Measurements from ENCODE around the gene SGTA.
A peak's percentile ranks its signal among the peaks of the same experiment; 100 is the strongest.

Gene SGTA

DNA sequence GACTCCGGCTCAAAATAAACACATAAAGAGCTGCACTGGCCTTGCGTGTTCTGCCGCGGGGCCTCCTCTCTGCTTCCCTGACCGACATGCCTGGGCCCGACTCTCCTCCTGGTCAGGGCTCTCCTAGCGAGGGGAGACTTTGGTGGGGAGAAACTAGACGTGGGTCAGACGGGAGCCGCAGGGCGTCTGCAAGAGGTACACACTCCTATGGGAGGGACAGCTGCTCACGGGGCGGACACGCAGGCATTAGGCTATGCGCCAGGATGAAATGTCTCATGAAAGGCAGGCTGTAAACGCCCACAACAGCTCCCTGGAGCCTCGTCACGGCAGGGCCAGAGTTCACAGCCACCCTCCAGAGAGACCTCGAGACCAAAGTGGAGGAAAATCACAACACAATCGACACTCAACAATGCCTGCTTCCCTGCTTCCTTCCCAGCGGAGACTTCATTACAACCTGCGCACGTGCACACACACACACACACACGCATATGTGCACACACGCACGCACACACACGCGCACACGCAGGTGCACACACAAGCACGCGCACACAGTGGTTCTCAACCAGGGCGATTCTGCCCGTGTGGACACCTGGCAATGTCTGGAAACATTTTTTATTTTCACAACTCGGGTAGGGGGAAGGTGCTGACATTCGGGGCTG, 49.0 kb downstream of the SGTA start:
- Histone ChIP-seq H3K27ac (replicated peaks) (no peak overlapping the region), H3K27me3 (ENCODE audit: insufficient read depth, poor library complexity, severe bottlenecking) (no peaks in the 10 kb centered on the region), H3K4me3 (replicated peaks; ENCODE audit: insufficient read depth, low read length) (no peak overlapping the region)
- TF ChIP-seq, protein P1, sequence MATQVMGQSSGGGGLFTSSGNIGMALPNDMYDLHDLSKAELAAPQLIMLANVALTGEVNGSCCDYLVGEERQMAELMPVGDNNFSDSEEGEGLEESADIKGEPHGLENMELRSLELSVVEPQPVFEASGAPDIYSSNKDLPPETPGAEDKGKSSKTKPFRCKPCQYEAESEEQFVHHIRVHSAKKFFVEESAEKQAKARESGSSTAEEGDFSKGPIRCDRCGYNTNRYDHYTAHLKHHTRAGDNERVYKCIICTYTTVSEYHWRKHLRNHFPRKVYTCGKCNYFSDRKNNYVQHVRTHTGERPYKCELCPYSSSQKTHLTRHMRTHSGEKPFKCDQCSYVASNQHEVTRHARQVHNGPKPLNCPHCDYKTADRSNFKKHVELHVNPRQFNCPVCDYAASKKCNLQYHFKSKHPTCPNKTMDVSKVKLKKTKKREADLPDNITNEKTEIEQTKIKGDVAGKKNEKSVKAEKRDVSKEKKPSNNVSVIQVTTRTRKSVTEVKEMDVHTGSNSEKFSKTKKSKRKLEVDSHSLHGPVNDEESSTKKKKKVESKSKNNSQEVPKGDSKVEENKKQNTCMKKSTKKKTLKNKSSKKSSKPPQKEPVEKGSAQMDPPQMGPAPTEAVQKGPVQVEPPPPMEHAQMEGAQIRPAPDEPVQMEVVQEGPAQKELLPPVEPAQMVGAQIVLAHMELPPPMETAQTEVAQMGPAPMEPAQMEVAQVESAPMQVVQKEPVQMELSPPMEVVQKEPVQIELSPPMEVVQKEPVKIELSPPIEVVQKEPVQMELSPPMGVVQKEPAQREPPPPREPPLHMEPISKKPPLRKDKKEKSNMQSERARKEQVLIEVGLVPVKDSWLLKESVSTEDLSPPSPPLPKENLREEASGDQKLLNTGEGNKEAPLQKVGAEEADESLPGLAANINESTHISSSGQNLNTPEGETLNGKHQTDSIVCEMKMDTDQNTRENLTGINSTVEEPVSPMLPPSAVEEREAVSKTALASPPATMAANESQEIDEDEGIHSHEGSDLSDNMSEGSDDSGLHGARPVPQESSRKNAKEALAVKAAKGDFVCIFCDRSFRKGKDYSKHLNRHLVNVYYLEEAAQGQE (IDR thresholded peaks at IDR 0.05; ENCODE audit: insufficient replicate concordance, low read depth): no peak
- TF ChIP-seq POLR2AphosphoS5 (IDR thresholded peaks at IDR 0.05; ENCODE audit: low read depth) (peak; percentile 30; the same call in 1 of the 2 replicates), SPI1 (IDR thresholded peaks at IDR 0.05; ENCODE audit: borderline replicate concordance, low read depth) (no peak), GABPA (IDR thresholded peaks at IDR 0.05; ENCODE audit: low read depth) (no peak)
- no peak for DNase-seq (ENCODE audit: low read depth in 1 of 2, low spot score in 1 of 2)

DNA sequence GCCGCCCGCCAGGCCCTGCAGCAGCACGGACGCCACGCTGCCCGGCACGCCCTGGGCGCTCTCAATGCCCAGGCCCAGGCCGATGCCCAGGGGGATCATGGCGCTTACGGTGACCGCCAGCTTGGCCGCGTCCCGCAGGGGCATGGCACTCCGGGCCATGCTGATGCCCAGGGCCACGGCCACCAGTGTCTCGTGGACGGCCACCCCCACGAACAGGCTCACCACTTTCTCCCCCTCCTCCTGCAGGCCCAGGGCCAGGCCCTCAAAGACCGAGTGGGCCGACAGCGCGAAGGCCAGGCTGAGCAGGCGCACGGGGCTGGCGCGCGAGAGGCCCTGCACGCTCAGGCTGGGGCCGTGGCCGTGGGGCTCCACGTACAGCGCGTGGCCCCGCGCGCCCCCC, 50.2 kb downstream of the SGTA start:
- DNase-seq (ENCODE audit: low read depth in 1 of 2, low spot score in 1 of 2): no peak
- Histone ChIP-seq H3K27ac (replicated peaks) (no peak overlapping the region), H3K4me3 (replicated peaks; ENCODE audit: insufficient read depth, low read length) (no peak overlapping the region), H3K27me3 (ENCODE audit: insufficient read depth, poor library complexity, severe bottlenecking) (no peaks in the 10 kb centered on the region)
- TF ChIP-seq SPI1 (IDR thresholded peaks at IDR 0.05; ENCODE audit: borderline replicate concordance, low read depth): no peak
- TF ChIP-seq POLR2AphosphoS5 (IDR thresholded peaks at IDR 0.05; ENCODE audit: low read depth): no peak
- TF ChIP-seq CTCF (IDR thresholded peaks at IDR 0.05; ENCODE audit: insufficient read depth, low read length): no peak
- no peak for TF ChIP-seq GABPA (IDR thresholded peaks at IDR 0.05; ENCODE audit: low read depth)
- TF ChIP-seq, protein P1 (IDR thresholded peaks at IDR 0.05; ENCODE audit: insufficient replicate concordance, low read depth): no peak

DNA sequence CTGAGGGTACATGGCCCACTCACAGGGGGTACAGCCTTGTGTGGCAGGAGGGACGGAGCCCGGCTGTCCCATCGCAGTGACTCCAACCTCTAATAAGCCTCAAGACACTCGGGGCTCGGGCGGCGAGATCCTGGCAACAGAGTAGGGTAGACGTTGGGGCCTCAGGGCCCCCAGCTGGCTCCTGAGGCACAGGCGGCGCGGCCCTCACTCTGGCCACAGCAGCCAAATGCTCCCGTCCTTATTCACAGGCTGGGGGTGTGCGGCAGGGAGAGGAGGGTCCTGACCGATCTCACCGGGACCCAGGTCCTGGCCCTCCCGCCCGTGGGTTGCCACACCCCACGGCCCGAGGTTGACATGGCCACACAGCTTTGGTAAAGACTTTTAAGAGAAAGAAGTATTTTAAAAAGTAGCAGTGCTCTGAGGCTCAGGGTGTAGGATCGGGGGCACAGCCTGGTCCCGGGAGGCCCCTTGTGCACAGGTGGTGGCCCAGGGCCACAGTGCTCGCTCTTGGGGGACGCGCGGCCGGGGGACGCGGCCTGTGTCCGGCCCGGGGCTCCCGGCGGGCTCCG, 50.8 kb downstream of the SGTA start:
- no peak for DNase-seq (ENCODE audit: low read depth in 1 of 2, low spot score in 1 of 2)
- H3K27ac ChIP-seq (replicated peaks): no peak overlapping the region
- H3K27me3 ChIP-seq (ENCODE audit: insufficient read depth, poor library complexity, severe bottlenecking): peaks cover 2% of the 10 kb centered on the region
- H3K4me3 ChIP-seq (replicated peaks; ENCODE audit: insufficient read depth, low read length): no peak overlapping the region
- TF ChIP-seq GABPA (IDR thresholded peaks at IDR 0.05; ENCODE audit: low read depth) (no peak), CTCF (IDR thresholded peaks at IDR 0.05; ENCODE audit: insufficient read depth, low read length) (no peak), SPI1 (IDR thresholded peaks at IDR 0.05; ENCODE audit: borderline replicate concordance, low read depth) (no peak), POLR2AphosphoS5 (IDR thresholded peaks at IDR 0.05; ENCODE audit: low read depth) (no peak)
- TF ChIP-seq, protein P1 (IDR thresholded peaks at IDR 0.05; ENCODE audit: insufficient replicate concordance, low read depth): no peak
